Activated T-cell treated with anti-CD3 and anti-CD28 coated beads for 1 hour (primary cell): ENCODE data around the gene SPEM3.

ENCODE experiments used
- DNase-seq: peaks from one replicate; pipeline ENCODE4 v3.0.0-alpha.2; 2020; ENCODE audit warnings: low read depth

SPEM3 gene

GRCh38 chr17:7421186-7421585, 7.5 kb upstream of the SPEM3 start:
- DNase-seq: no peak

GRCh38 chr17:7423679-7424078, 5.0 kb upstream of the SPEM3 start:
- no peak for DNase-seq

GRCh38 chr17:7425316-7425715, 3.3 kb upstream of the SPEM3 start, which contains the start of gene SPEM2:
Gene SPEM2 (plus strand): TSS chr17:7425616. CDS start chr17:7425689, 73 bp downstream.
- DNase-seq: no peak

GRCh38 chr17:7425756-7426155, 2.9 kb upstream of the SPEM3 start:
- no peak for DNase-seq

GRCh38 chr17:7426203-7426863, 2.3 kb upstream of the SPEM3 start:
- DNase-seq: no peak

- no peak for DNase-seq
Measured at GRCh38 chr17:7426896-7427489, 1.7 kb upstream of the SPEM3 start.

- no peak for DNase-seq
Measured at GRCh38 chr17:7427549-7427948, 1.1 kb upstream of the SPEM3 start.

GRCh38 chr17:7429722-7430121, 1.1 kb downstream of the SPEM3 start:
- DNase-seq: no peak

GRCh38 chr17:7431231-7431630, 2.6 kb downstream of the SPEM3 start:
- DNase-seq: no peak

- DNase-seq: no peak
Measured at GRCh38 chr17:7432296-7432695, 3.6 kb downstream of the SPEM3 start.

GRCh38 chr17:7435676-7436555, 7.3 kb downstream of the SPEM3 start:
- peak; percentile 36 for DNase-seq

GRCh38 chr17:7436556-7437368, 8.1 kb downstream of the SPEM3 start:
- DNase-seq: peak; percentile 69

GRCh38 chr17:7437369-7437863, 8.8 kb downstream of the SPEM3 start:
- DNase-seq: no peak

- peak; percentile 49 for DNase-seq
Measured at GRCh38 chr17:7437950-7438614, 9.4 kb downstream of the SPEM3 start.

- no peak for DNase-seq
Measured at GRCh38 chr17:7438656-7439460, 10.2 kb downstream of the SPEM3 start.

- DNase-seq: no peak
Measured at GRCh38 chr17:7439462-7440112, 10.9 kb downstream of the SPEM3 start, which contains the start of gene FGF11. Gene FGF11 (plus strand): TSS chr17:7439512. CDS start chr17:7439621, 109 bp downstream.

- no peak for DNase-seq
Measured at GRCh38 chr17:7440113-7440833, 11.6 kb downstream of the SPEM3 start.

- no peak for DNase-seq
Measured at GRCh38 chr17:7440834-7441195, 12.2 kb downstream of the SPEM3 start.

GRCh38 chr17:7441266-7441665, 12.6 kb downstream of the SPEM3 start:
- DNase-seq: no peak
